HG02571 (cell line): Measurements from ENCODE around the gene UTF1.

ENCODE experiments used
- ATAC-seq: cut with Tn5 transposase; IDR thresholded peaks from one replicate; pipeline ENCODE4 v1.9.1; 2021; ENCODE audit warnings: mild to moderate bottlenecking, moderate library complexity; ENCODE audit not compliant: unreplicated experiment

Gene UTF1

DNA sequence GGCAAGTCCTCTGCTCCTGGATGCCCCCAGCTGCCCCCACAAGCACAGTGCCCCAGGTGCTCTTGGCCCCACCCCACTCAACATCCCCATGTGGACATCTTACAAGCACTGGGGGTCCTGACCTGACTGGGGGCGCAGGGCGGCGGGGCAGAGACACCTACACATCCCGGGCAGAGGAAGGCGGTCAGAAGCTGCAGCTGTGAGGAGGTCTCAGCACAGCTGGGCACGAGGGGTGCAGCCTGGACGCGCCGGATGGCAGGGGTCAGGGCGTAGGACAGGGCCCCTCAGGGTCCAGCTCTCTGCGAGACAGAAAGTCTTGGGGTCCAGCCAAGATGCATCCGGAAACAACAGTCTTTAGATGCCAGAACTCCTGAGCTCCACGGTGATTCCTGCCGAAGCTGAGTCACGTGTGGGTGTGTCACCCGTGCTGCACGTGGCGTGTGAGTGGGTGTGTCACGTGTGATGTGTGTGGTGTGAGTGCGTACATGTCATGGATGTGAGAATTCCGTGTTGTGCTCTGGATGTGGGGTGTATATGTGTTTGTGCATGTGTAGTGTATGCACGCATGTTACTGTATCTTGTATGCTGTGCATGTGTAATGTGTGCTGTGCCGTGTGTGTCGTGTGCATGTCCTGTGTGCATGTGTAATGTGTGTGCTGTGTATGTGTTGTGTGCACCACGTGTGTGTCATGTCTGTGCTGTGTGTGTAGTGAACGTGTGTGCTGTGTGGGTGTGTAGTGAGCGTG lies 12.8 kb downstream of the UTF1 start:
- ATAC-seq = no peak

DNA sequence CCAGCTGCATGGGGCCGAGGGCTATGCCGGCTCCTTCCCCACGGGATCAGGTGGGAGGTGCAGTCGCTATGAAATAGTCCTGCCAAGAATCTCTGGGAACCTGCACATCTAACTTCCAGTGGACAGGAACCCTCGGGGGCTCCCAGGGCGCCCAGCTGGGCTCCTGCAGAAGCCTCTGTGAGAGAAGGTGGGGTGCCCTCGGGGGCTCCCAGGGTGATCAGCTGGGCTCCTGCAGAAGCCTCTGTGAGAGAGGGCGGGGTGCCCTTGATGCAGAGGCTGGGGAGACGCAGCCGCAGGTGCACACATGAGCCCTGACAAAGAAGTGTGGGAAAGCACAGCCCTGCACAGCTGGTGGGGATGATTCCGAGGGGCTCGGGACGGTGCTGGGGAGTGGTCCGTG lies 13.6 kb downstream of the UTF1 start:
- no peak for ATAC-seq

DNA sequence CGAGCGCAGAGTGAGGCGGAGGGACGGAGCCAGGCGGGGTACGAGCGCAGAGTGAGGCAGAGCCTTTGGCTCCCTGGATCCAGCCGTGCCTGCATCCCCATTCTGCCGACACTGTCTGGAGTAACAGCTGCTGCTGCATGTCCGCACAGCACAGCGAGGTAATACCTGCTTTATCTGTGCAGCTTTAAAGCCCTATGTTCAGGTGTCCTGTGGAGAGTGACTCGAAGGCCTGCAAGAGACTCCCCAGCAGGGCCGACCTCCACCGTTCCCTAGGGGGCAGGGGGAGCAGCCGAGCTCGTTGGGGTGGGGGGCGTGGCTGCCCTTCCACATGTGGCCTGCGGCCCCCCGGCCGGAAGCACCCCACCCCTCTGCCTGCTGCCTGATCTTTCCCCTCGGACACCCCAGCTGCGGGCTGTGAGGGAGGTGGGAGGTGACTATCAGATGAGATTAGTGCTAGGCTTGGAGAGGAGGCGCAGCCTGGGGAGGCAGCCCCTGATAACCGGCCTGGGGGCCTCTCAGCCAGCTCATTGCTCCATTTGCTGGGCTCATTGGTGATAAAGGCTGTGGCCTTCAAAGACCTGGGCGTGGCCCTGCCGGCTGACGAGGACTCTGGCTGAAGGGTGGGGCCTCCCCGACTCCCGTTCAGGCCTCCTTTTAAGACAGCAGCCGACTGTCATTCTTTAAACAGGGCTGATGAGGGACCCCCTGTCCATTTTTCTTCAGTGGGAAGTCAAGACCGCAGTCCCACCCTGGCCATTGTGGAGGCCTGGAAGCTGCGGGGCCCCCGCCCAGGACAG lies 15.6 kb downstream of the UTF1 start:
- ATAC-seq = no peak

DNA sequence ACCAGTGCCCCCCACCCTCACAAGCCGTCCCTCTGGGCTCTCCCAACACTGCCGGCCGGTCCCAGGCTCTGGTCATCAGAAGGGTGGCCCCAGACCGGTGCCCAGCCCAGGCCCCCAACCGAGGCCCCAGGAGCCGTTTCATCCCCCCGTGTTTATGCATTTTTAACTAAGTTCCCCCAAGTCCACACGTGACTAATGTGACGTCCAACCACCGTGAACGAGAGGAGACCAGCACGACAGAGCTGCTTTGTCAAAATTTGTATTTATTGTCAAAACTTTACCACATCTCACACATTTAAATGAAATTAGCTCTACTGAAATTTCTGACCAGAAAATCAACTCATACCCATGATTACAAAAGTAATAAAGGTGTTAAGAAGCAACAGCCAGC lies 16.2 kb downstream of the UTF1 start:
- ATAC-seq = no peak

DNA sequence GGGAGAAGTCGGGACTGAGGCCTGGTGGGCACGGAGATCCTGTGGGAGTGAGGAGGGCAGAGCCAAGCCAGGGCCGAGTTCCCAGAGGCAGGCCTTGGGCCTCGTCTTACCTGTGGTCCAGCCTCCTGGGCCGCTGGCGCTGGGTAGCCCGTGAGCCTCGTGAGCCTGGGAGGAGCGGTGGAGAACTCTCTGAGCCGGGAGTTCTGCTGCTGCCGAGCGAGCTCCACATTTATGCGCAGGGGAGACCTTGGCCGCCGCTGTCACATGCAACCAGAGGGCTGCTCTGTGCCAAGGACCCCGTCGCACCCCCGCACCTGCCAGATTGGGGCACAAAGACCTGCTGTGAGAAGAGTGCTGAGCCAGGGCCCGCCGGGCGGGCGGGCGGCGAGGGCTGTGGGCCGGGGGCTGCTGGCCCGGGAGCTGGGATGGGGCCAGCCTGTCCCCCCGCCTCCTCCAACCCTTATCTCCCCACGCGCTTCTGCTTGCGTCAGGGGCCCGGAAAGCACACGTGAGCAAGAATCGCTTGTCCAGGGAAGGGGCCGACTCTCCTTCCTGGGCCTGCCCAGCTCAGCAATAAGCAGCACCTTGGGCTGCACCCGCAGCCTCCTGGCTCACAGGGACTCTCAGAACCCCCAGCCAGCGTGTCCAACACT lies 17.8 kb downstream of the UTF1 start:
- no peak for ATAC-seq

DNA sequence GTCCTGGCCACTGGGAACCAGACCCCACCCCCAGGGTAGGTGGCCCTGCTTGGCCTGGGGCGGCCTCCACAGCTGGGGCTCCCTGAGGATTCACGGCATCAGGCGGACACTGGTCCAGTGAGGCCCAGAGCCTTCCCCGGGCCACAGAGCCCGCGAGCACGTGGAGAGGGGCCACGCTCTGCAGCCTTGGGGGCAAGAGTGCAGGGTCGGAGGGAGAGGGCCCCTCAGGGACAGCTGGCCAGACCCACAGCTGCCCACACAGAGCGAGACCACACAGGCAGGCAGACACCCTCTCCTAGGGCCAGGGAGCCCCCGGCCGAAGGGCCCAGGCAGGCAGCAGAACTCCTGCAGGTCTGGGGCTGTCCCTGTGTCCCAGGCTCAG lies 18.3 kb downstream of the UTF1 start:
- ATAC-seq = no peak

DNA sequence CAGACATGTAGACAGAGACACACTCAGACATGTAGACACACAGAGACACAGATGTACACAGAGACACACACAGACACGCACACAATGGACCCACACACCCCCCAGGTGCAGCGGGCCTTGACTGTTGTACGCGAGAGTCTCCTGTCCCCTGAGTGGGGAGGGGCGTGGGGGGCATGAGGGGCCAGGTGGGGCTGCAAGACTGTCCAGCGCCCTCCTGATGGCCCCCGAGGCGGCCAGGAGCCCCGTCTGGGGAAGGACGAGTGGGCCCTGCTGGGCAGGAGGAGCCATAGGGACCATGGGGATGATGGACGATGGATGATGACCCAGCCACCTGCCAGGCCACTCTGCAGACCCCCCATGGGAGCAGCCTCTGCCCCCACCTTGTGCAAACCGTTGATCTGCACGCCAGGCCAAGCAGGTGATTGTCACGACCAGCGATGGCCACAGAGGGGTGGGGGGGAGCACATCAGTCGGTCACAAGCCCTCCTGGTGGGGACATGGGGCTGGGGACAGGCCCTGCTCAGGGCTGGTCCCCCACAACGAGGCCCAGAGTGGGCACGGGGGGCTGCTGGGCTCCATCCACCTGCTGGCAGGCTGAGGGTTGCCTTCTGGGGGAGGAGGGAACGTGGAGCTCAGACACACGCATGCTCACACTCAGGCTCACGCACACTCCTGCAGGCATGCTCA lies 19.2 kb downstream of the UTF1 start:
- ATAC-seq = no peak

DNA sequence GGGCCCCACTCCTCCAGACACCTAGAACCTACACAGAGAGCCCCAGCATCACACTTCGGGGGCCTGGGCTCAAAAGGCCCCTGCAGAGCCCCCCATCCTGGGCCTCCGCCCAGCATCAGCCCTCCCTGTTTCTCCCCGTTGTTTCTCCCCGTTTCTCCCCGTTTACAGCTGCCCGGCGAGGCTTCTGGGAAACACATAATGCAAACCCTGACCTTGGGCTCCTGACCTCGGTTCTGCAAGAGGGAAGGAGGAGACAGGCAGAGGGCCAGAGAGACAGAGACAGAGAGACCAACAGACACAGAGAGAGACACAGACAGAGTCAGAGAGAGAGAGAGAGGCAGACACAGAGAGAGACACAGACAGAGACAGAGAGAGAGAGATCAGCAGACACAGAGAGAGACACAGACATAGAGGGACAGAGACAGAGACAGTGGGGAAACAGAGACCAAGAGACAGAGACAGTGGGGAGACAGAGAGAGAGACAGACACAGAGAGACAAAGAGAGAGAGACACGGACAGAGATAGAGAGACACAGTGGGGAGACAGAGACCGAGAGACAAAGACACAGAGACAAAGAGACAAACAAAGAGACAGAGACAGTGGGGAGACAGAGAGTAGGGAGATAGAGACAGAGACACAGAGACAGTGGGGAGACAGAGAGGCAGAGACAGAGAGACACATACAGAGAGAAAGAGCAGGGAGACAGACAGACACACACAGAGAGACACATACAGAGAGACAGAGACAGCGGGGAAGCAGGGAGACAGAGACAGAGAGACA lies 20.1 kb downstream of the UTF1 start:
- no peak for ATAC-seq

DNA sequence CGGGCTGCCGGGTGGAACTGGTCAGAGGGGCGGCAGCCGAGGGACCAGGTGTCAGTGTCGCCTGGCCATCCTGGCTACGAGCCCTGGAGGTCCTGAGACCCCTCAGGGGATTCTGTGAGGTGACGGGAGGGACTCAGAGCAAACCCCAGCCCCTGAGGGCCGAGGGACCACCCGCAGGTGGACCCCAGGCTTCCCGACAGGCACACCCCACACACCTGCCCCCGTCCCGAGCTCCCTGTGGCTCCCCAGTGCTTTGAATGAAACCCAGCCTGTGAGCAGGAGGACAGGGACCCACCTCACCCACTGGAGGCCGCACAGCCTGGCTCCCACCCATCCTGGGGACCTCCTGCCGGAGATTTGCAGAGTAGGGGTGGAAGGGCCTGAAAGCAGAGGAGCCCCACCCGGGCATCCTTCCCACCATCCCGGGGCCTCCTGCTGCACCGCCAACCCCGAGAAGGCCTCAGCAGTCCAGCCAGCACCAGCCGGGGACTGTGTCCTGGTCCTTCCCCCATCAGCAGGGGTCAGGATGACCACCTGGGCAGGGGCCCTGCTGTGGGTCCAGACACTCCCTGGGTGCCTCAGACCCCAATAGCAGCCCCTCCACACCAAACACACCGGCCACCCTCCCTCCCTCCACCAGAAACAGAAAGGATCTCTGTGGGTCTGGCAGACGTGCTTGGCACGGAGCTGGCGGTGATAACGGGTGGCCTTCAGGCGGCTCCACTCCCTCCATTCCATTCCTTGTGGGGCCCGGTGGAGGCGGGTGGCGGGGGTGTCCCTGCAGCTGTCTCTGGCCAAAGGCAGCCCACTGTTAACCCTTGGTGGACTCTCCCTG lies 21.6 kb downstream of the UTF1 start:
- ATAC-seq = no peak

DNA sequence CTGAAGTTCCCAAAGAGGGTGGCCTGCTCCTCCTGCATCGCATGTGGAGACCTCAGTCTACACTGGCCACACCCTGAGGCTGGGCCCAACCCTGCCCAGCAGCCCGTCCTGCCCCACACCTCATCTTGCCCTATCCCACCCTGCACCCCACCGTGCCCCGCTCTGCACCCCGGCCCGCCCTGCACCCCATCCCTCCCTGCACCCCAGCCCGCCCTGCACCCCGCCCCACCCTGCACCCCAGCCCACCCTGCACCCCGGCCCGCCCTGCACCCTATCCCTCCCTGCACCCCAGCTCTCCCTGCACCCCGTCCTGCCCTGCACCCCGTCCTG lies 22.2 kb downstream of the UTF1 start:
- ATAC-seq = no peak

DNA sequence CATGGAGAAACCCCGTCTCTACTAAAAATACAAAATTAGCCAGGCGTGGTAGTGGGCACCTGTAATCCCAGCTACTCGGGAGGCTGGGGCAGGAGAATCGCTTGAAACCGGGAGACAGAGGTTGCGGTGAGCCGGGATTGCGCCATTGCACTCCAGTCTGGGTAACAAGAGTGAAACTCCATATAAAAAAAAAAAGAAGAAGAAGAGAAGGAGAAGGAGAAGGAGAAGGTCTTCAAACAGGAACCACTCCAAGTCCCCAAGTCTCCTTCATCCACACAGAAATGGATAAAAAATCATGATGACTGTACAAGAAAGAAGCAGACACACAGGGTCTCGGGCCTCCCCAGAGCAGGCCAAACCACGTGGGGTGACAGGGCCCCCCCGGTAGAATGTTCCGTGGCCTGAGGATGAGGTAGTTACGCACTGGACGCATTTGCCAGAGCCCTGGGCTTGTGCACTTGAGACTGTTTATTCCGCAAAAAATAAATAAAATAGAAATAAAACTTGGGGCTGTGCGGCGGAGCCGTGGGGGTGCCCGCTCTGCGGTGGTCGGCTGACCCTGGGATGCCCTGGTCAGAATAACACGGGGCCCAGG lies 23.4 kb downstream of the UTF1 start:
- no peak for ATAC-seq

DNA sequence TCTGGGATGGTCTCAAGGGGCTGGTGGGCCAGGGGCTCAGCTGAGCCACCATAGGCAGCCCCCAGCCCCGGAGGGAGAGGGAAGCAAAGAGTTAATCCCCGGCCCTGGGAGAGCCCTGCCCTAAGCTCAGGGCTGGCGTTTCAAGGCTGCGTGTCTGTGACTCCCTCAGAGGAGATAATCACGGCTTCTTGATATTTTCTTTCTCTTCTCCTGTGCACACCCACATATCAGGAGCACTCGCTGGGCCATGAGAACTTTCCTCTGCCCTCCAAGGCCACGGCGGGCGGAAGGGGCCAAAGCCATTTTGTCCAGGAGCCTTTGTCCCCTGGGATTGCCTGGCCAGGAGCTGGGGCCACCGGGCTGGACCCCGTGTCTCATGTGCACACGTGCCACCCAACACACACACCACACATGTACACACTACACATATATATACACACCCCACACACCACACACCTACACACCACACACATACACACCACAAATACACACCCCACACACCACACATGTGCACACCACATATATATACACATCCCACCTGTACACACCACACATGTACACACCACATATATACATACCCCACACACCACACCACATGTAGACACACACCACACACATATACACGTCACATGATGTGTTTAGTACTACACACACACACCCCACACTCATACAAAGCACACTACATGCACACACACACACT lies 24.6 kb downstream of the UTF1 start:
- no peak for ATAC-seq

DNA sequence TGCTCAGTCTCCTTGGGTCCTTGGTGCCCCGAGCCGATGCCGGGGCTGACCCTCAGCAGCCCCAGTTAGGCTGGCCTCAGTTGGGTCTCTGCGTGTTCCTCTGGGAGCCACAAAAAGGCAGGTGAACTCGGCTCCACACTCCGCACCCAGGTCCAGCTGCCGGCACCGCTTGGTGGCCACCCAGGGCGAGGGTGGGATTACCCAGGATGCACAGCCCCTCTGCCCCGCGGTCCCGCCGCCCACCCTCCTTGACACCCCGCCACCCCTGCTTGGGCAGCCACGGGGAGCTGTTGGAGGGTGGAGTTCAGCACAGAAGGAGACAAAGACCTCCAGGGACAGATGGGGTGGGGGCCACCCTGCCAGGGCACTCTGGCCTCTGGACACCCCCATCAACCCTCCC lies 25.3 kb downstream of the UTF1 start:
- ATAC-seq = no peak

DNA sequence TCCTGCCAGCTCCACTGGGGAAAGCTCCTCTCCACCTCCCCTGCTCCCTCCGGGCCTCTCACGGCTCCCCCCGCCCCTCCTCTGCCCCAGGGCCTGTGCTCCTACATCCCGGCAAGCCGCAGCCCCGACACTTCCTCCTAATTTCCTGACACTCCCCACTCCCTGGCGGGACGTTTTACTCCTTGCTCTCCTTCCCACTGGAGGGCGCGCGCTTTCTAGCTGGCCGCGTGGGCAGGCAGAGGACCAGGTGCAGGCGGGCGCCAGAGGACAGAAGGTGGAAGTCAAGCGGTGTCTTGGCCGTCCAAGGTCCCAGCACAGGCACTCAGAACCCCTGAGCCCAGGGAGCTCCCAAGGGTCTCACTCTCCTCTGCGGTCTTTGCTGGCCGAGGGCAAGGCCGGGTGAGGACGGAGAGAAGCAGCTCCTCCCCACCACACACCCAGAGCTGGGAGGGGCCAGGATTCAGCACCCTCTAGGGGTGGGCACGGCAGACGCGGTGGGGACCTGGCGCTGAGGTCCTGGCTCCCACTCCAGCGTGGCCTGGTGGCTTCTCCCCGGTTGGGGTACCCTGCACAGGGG lies 27.6 kb downstream of the UTF1 start:
- no peak for ATAC-seq

DNA sequence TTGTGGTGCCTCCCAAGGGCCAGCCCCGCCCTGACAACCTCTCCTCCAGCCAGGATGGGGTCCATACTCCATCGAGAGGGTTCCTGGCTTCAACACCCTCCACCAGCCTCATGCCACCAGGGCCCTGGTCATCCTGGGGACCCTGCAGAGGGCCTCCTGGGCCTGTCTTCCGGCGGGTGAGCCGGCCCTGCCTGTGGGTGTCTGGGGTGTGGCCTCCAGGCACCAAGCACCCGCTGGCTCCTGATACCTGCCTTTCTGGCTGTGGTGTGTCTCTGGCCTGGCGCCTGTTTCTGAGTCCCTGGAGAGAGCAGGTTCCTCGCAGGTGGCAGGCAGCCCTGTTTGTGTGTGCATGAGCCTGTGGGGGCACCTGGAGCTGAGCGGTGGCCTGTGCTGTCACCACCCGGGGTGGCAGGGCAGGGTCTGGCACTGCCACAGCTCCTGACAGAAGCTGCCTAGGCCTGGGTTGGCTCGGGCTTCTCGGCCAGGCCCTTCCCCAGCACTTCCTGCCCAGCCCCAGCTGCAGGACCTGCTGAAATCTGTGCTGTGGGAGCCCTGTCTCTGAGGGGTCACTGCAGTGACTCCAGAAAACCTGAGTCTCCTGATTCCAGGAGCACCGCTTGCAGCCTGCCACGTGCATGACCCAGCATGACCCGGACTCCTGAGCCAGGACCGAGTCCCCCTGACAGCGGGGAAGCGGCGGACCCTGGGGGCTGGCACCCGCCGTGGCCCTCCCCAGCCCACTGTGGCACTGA lies 28.2 kb downstream of the UTF1 start:
- ATAC-seq = no peak

DNA sequence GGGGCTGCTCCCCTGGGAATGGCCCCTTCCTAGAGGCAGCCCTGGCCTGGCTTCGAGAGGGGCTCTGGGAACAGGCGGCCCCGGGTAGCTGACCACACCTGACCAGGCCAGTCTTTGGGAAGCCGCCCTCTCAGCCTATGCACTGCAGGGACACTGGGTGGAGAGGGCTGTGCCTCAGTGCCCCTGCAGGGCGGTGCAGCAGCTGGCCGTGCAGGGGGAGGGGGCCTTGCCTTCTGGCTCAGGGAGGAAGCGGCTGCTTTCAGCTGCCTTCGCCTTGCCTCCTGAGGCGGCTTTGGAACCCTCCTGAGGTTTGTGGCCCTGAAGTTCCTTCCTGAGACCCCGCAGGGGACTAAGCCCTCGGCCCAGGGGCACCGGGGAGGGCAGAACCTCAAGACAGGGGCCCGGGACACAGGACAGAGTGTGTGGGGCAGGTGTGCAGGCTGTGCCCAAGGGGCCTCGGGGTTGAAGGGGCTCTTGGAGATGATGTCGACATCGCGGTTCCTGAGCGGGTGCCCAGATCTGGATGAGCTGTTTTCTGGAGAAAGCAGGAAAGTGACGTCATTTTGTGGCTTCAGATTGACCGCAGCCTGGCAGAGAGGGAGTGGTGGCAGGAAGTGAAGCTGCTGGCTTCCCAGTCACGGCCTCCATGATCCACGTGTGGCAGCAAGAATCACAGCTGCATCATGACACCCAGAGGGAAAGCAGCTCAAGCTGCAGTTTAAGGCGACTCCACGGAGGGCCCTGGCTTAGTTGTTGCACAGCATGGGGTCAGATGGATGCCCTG lies 29.0 kb downstream of the UTF1 start:
- no peak for ATAC-seq

DNA sequence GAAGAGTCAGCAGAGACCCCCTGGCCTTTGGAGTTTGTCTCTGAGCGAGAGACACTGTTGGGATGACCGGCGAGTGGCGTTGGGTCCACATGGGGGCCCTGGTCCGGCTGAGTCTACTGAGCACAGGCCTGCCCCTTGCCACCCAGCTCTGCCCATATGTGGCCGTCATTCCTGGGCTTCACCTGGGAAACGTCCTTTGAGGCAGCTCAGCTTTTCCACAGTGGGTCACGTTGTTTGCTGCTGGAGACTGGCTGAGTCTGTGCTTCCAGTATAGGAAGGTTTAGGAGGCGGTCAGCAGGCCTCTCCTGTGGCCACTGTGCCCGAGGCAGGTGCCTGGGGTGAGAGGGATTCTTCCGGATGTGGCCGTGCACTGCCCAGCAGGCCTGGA lies 29.6 kb downstream of the UTF1 start:
- ATAC-seq = no peak
